ENCODE results near the gene GCLM. TPM values are rescaled to one million over a fixed set of nuclear protein-coding genes. Genes with fewer than 3 reads are reported as not detected.
"Not testable (repeated sequence)": the region's sequence is repeated elsewhere in the genome, so short reads cannot be mapped to it uniquely, and the experiment has no call there.

Gene GCLM
- total RNA-seq, 1 donor from 2014 or later, result 11.6 TPM

DNA sequence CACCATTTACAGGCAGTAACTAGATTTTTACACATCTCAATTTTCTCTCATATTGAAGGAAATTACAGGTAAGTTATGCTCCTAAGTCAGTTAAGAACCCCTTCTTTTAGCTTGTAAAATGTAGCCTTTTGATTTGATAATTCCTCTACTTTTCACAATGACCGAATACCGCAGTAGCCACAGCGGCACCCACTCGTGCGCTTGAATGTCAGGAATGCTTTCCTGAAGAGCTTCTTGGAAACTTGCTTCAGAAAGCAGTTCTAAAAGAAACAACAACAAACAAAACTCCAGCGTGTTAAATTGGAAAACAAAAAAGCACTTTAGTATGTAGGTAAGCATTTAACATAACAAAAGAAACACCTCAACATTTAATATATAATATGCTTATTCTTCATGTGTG lies 20.3 kb downstream of the GCLM start:
- ATAC-seq, result no peak

DNA sequence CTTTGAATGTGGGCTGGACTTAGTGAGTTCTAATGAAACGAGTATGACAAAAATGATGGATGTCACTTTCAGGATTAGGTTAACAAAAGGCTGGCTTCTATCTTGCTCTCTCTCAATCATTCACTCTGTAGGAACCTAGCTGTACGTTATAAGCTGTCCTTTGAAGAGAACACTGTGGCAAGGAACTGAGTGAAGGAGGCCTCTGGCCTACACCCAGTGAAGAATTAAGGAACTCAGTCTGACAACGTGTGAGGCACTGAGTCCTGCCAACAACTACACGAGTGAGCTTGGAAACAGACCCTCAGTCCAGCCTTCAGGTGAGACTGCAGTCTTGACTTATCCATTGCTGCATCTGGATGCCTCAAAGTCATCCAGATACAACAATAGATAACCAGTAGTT lies 27.0 kb downstream of the GCLM start:
- ATAC-seq, result no peak

DNA sequence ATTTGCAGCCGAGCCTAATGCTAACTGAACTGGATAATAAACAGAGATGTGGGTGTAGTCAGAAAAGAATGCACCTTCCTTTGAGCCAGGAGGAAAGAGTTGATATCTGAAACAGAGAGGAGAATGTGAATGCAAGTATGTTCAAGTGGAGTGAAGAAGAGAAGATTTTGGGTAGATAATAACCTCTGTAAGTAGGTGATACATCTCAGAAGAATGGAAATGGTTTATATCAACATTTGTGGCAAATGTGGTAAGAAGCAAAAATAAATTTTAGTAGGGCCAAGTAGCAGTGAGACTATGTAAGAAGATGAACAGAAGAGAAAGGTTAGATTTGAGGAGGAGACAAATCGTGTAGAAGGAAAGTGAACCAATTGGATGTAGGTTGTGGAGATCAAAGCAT lies 28.5 kb downstream of the GCLM start:
- ATAC-seq, result no peak

DNA sequence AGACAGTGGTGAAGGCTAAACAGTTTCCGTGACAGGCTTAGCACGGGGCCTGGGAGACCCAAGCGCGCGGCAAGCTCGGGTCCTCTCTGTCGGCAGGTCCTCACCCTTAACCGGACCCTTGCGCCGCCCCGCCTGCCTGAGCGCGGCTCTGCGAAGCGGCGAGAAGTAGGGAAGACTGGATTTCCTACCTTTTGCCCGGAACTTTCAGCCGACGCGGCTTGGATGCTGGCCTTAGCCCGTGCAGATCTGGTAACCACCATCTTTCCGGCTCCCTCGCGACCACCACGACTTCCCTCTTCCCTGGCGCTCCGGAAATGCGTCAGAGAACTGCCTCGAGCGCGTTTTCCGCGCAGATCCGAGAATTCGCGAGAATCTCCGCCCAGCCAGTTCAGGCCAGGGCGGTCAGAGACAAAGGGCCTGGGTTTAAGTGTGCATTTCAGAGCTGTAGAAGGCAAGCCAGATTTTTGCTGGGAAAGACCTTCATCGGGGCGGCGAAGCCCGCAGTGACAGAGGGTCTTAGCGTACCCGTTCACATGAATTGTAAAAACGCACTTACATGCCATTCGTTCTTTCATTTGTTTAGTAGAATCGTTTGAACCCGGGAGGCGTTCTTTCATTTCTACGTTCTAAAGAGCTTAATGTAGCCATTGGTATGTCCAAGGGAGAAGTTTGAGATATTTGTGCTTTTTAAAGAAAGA lies 30.2 kb downstream of the GCLM start, which contains the start of gene DNTTIP2:
TSS of gene DNTTIP2 (minus strand) at position 318 of the 698 bp plus-strand sequence. CDS start at position 260, 58 bp downstream.
- ATAC-seq, result peak; percentile 95

DNA sequence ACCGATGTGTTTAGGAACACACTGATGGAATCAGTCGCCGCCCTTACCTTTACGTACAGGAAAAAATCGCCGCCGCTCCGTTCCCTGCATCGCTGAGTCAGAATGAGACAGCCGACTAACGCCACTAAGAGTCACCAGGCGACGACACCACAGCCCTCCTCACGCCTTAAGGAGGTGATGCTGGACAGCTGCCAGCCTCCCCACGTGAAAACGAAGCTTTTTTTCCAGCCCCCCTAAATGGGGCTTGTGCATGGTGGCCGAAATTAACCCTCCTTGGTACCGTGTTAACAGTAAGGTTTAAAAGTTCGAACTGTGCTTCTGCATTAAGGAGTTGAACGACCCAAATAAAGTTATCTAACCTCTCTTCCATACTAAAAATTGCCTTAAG lies 30.7 kb downstream of the GCLM start:
- ATAC-seq, result peak; percentile 86

DNA sequence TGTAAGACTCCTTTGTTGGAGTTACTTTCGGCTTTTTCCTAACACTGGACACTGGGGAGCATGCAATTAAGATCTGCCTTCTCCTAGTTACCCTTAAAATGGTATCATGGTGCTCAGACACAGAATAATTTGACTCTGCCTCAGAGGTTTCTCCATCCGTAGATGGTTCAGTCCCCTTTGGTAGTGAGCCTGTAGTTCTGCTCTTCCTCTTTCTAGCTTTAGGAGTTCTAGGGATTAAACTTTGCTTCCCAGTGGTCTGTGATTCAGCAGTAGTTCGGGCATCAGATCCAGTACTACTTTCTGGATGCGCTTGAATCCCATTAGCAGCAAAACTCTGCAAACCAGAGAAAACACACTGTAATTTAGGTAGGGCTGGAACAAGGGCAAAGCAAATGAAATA lies 31.7 kb downstream of the GCLM start:
- no peak for ATAC-seq

DNA sequence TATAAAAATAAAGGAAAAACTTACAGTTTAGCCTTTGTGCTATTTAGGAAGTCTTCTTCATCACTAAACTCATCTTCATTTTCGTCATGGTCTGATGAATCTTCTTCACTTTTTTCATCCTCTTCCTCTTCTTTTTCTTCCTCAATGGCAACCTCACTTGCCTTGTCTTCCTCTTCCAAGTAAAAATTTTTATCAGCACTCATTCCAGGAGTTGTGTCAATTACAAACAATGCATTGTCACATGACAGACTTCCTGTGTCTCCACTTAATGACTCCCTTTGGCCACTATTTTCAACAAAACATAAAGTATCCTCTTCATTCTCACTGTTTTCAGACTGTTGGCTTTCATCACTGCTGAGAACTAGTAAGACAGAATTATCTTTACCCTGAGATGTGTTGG lies 33.0 kb downstream of the GCLM start:
- no peak for ATAC-seq

DNA sequence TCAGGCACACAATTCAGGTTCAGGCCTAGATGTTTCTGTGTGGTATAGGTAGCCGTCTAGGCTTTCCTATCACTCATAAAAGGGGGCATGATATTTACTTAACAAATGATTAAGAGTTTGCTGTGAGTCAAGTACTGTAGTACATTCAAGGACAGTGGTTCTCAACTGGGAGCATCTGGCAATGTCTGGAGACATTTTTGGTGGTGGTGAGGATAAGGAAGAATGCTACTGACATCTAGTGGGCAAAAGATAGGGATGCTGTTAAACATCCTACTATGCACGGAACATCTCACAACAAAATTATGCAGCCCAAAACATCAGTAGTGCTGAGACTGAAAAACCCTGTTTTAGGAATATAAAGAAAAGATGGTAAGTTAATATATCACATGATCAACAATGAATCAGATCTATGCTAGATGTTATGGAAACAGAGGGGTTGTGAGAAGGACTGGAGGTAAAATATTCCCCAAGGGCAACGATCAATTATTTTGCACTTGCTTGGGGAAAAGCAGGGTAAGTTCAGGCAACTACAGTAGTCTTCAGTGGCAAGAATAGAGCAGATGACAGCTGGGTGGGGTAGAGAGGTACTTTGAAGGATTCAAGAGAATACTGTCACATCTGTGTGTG lies 35.1 kb downstream of the GCLM start:
- ATAC-seq, result no peak

DNA sequence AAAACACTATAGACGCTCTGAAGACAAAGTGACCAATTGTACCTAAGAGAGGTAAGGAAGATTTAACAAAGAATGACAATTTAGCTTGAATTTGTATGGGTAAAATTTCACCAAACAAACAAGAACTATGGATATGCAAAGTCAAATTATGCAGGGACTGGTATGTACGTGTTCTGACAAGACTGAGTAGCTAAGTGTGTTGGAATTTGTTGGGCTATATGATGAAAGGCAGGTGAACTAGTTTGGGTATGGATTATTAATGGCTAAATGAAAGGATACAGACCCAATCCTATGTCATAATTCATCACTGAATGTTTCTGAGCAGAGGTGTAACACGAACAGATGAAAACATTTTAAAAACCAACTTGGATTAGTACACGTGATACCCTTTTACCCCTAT lies 37.9 kb downstream of the GCLM start:
- peak; percentile 70 for ATAC-seq

DNA sequence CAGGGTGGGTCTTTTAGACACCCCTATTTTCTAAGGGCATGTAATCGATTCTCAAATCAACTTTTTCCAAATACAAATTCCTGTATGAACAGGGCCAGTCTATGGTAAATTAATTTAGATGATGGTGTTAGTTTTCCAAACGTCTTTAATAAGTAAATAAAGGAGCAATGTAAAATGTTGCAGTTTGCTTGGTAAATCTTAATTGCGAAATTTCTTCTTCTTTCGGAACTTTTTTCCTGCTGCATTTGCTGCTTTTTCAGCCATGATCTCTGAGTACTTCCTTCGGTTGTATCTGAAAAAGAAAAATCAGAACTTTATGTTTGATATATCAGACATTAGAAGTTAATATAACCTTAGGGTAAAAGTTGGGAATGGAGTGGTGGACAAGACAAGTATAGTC lies 39.6 kb downstream of the GCLM start:
- ATAC-seq, result no peak

DNA sequence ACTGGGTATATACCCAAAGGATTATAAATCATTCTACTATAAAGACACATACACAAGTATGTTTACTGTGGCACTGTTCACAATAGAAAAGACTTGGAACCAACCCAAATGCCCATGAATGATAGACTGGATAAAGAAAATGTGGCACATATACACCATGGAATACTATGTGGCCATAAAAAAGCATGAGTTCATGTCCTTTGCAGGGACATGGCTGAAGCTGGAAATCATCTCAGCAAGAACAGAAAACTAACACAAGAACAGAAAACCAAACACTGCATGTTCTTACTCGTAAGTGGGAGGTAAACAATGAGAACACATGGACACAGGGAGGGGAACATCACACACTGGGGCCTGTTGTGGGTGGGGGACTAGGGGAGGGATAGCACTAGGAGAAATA lies 40.7 kb downstream of the GCLM start:
- ATAC-seq, result not testable (repeated sequence)

DNA sequence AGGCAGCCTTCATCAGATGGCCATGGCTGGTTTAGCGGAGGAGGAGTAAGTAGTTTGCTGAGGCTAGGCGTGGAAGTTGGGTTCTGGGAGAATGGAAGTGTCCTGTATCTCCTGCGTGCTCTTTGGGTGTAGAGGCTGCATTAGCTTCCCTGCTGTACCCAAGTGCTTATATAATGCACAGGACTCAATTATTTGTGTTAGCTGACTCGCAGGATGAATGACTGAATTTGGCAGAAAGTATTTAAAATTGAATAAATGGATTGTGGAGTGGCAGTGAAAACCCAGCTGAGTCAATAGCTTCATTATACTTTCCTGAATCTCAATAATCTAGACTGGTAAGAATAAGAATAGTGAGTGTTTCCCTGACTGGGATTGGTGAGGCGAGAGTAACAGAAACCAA lies 44.0 kb downstream of the GCLM start:
- no peak for ATAC-seq

DNA sequence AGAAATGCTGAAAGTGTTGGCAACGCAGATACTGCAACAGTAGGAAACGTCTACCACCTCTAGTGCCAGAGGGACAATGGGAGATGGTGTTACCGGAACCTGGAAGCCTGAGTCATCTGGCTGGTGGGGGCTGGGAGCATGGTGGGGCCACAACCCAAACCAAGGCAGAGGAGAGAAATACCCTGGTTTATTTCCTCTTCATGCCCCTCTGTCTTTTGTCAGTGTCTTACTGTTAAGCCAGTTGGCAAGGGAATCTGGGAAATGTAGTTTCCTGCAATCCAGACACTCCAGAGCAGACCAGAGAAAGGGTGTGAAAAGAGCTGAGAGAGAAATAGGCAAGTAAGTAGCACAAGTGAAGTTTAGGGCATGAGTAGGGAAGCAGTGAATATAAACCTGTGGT lies 45.1 kb downstream of the GCLM start:
- no peak for ATAC-seq

DNA sequence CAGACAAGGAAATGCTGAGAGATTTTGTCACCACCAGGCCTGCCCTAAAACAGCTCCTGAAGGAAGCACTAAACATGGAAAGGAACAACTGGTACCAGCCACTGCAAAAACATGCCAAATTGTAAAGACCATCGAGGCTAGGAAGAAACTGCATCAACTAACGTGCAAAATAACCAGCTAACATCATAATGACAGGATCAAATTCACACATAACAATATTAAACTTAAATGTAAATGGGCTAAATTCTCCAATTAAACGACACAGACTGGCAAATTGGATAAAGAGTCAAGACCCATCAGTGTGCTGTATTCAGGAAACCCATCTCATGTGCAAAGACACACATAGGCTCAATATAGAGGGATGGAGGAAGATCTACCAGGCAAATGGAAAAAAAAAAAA lies 51.6 kb downstream of the GCLM start:
- ATAC-seq, result not testable (repeated sequence)

DNA sequence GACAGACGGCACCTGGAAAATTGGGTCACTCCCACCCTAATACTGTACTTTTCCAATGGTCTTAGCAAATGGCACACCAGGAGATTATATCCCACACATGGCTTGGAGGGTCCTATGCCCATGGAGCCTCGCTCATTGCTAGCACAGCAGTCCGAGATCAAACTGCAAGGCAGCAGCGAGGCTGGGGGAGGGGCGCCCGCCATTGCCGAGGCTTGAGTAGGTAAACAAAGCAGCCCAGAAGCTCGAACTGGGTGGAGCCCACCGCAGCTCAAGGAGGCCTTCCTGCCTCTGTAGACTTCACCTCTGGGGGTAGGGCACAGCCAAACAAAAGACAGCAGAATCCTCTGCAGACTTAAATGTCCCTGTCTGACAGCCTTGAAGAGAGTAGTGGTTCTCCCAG lies 53.2 kb downstream of the GCLM start:
- ATAC-seq, result not testable (repeated sequence)

DNA sequence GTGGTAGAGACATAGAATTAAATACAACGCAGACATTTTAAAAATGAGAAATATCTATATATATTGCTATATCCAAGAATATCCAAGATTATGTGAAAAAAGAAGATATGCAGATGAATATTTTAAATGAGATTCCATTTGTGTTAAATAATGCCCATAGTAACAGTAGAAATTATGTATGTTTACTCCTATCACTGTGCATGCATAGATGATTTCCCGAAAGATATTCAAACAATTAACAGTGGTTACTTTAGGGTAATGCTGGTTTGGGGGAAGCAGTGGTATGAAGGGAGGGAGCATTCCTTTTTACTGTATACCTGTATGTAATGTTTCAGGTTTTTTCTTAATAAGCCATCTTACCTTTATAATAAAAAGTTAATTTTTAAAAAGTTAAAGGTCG lies 55.3 kb downstream of the GCLM start:
- ATAC-seq, result no peak

DNA sequence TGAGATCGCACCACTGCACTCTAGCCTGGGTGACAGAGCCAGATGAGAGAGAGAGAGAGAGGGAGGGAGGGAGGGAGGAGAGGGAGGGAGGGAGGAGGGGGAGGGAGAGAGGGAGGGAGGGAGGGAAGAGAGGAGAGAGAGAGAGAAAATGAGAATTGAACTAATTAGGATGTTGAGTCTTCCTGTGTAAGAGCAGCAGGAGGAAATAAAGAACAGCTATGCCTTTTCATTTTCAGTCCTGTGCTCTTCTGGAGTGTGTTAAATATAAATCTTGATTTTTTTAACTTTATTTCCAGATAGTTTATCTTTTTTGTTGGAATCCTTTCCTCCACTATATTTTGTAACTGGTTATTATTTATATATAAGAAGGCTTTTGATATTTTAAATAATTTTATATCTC lies 57.4 kb downstream of the GCLM start:
- ATAC-seq, result no peak

DNA sequence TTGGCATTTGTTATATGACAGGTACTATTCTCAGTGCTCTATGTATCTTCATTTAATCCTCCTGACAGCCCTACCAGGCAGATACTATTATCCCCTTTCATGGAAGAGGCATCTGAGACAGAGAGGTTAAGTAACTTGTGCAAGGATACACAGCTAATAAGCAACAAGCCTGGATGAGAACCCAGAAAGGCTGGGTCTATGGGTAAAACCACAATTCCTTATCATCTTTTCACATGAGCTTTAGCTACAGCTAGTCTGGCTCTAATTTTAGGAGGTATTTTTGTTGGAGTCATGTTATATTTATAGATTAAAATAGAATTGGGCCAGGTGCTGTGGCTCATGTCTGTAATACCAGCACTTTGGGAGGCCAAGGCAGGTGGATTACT lies 57.9 kb downstream of the GCLM start:
- ATAC-seq, result no peak

DNA sequence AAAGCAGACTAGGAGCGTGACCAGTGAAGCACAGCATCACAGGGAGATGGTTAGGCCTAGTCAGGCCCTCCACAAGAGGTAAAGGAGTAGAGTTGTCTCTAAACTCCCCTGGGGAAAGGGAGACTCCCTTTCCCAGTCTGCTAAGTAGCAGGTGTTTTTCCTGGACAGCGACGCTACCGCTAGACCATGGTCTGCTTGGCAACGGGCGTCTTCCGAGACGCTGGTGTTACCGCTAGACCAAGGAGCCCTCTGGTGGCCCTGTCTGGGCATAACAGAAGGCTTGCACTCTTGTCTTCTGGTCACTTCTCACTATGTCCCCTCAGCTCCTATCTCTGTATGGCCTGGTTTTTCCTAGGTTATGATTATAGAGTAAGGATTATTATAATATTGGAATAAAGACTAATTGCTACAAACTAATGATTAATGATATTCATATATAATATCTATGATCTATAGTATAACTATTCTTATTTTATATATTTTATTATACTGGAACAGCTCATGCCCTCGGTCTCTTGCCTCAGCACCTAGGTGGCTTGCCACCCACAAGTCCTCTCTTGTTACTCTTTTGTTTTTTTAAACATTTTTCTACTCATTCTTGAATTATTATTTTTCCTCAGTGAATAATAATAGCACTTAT lies 58.4 kb downstream of the GCLM start:
- not testable (repeated sequence) for ATAC-seq

DNA sequence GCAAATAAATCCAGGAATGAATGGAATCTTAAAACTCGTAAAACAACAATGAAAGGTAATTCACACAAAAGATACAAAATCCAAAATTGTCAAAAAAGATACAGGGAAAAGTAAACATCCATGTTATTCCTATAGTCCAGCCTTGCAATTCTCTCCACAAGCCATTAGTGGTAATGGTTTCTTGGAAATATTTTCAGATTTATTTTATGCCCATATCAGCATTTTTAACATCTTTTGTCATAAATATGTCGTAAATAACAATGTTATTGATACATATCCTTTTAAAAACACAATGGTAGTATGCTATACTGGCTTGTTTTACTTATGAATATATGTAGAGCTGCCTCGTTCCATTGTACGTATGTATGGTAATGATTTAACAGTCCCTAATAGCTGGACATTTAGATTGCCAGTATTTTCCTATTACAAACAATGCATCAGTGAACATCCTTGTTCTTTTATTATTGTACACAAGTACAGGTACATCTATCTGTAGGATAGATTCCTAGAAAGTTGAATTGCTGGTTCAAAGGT lies 60.8 kb downstream of the GCLM start:
- ATAC-seq, result no peak

DNA sequence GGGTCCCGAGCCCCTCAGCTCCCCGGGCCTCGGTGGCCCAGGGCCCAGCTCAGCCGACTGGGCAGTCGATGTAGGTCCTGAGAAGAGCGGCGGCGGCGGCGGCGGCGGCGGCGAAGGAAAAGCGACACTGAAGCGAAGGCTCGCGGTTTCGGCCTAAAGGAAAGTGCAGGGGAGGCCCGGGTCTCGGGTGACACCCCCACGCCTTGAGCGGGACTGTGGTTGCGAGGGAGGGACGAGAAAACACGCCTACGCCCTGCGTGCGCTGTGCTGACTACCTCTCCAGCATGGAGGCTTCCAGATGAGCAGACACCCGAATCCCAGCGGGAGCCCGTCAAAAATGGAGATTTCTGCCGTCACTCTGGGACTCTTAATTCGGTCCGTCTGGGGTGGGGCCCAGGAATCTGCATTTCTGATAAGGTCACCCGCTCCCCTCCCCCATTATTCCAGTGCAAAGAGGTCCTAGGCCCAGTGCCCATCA lies 61.4 kb downstream of the GCLM start:
- ATAC-seq, result peak; percentile 47

DNA sequence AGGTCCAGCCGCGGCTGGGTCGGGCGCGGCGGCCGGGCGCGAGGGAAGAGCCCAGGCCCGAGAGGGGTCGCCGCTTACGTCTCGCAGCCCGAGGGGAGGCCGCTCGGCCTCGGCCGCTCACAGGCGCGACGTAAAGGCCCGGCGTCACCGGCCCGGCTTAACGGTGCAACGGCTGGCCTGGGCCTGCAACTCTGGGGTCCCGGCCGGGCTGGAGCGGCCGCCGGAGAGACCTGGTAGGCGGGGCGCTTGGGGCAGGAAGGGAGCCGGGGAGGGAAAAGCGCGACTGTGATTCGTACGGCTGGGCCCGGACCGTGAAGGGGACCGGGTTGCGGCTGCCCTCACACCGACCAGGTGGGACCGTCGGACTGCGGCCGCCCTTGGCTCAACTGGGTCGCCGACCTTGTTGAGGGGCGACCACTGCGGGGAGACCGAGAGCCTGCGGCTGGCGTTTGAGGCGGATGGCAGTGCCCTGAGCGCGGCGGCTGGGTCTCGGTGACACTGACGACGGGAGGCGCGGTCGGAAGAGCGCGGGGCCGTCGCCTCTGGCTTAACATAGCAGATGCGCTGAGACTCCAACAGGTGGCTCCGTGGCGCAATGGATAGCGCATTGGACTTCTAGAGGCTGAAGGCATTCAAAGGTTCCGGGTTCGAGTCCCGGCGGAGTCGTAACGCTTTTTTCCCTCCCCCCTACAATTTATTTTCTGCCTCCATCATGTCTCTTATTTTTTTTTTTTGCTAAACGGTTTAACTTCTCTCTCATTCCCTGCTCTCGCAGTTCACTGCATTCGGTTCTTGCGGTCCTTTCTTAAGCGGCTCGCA lies 62.0 kb downstream of the GCLM start:
- peak; percentile 88 for ATAC-seq

Data from esophagus mucosa (tissue), 1 donor.